ENCODE data around the gene NUMA1.

- TF ChIP-seq ZC3H11A (IDR thresholded peaks at IDR 0.05; ENCODE audit: low read depth, low read length) (no peak), NFATC3 (IDR thresholded peaks at IDR 0.05) (no peak), MEIS2 (IDR thresholded peaks at IDR 0.05; ENCODE audit: partially characterized antibody) (no peak), POLR2AphosphoS2 (IDR thresholded peaks at IDR 0.05; ENCODE audit: low read length) (no peak), MYC (IDR thresholded peaks at IDR 0.05; ENCODE audit: low read depth, low read length) (no peak), MYC (CRISPR knock-in tag; IDR thresholded peaks at IDR 0.05; ENCODE audit: borderline replicate concordance, low read depth) (no peak), KDM4B (IDR thresholded peaks at IDR 0.05; ENCODE audit: borderline replicate concordance in 2 of 2, low read depth in 1 of 2) (no peak), SMAD2 (IDR thresholded peaks at IDR 0.05; ENCODE audit: low read depth, low read length) (no peak), KLF13 (tag; IDR thresholded peaks at IDR 0.05; ENCODE audit: borderline replicate concordance, low read depth) (no peak), LARP7 (IDR thresholded peaks at IDR 0.05) (no peak), CBX5 (IDR thresholded peaks at IDR 0.05; ENCODE audit: borderline replicate concordance, low read depth) (no peak), ZNF277 (CRISPR knock-in tag; IDR thresholded peaks at IDR 0.05; ENCODE audit: borderline replicate concordance) (no peak), PHF21A (IDR thresholded peaks at IDR 0.05; ENCODE audit: borderline replicate concordance, low read depth) (no peak)
- TF ChIP-seq, protein P1, sequence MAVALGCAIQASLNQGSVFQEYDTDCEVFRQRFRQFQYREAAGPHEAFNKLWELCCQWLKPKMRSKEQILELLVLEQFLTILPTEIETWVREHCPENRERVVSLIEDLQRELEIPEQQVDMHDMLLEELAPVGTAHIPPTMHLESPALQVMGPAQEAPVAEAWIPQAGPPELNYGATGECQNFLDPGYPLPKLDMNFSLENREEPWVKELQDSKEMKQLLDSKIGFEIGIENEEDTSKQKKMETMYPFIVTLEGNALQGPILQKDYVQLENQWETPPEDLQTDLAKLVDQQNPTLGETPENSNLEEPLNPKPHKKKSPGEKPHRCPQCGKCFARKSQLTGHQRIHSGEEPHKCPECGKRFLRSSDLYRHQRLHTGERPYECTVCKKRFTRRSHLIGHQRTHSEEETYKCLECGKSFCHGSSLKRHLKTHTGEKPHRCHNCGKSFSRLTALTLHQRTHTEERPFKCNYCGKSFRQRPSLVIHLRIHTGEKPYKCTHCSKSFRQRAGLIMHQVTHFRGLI (CRISPR knock-in tag; IDR thresholded peaks at IDR 0.05): no peak
- TF ChIP-seq, protein P2, sequence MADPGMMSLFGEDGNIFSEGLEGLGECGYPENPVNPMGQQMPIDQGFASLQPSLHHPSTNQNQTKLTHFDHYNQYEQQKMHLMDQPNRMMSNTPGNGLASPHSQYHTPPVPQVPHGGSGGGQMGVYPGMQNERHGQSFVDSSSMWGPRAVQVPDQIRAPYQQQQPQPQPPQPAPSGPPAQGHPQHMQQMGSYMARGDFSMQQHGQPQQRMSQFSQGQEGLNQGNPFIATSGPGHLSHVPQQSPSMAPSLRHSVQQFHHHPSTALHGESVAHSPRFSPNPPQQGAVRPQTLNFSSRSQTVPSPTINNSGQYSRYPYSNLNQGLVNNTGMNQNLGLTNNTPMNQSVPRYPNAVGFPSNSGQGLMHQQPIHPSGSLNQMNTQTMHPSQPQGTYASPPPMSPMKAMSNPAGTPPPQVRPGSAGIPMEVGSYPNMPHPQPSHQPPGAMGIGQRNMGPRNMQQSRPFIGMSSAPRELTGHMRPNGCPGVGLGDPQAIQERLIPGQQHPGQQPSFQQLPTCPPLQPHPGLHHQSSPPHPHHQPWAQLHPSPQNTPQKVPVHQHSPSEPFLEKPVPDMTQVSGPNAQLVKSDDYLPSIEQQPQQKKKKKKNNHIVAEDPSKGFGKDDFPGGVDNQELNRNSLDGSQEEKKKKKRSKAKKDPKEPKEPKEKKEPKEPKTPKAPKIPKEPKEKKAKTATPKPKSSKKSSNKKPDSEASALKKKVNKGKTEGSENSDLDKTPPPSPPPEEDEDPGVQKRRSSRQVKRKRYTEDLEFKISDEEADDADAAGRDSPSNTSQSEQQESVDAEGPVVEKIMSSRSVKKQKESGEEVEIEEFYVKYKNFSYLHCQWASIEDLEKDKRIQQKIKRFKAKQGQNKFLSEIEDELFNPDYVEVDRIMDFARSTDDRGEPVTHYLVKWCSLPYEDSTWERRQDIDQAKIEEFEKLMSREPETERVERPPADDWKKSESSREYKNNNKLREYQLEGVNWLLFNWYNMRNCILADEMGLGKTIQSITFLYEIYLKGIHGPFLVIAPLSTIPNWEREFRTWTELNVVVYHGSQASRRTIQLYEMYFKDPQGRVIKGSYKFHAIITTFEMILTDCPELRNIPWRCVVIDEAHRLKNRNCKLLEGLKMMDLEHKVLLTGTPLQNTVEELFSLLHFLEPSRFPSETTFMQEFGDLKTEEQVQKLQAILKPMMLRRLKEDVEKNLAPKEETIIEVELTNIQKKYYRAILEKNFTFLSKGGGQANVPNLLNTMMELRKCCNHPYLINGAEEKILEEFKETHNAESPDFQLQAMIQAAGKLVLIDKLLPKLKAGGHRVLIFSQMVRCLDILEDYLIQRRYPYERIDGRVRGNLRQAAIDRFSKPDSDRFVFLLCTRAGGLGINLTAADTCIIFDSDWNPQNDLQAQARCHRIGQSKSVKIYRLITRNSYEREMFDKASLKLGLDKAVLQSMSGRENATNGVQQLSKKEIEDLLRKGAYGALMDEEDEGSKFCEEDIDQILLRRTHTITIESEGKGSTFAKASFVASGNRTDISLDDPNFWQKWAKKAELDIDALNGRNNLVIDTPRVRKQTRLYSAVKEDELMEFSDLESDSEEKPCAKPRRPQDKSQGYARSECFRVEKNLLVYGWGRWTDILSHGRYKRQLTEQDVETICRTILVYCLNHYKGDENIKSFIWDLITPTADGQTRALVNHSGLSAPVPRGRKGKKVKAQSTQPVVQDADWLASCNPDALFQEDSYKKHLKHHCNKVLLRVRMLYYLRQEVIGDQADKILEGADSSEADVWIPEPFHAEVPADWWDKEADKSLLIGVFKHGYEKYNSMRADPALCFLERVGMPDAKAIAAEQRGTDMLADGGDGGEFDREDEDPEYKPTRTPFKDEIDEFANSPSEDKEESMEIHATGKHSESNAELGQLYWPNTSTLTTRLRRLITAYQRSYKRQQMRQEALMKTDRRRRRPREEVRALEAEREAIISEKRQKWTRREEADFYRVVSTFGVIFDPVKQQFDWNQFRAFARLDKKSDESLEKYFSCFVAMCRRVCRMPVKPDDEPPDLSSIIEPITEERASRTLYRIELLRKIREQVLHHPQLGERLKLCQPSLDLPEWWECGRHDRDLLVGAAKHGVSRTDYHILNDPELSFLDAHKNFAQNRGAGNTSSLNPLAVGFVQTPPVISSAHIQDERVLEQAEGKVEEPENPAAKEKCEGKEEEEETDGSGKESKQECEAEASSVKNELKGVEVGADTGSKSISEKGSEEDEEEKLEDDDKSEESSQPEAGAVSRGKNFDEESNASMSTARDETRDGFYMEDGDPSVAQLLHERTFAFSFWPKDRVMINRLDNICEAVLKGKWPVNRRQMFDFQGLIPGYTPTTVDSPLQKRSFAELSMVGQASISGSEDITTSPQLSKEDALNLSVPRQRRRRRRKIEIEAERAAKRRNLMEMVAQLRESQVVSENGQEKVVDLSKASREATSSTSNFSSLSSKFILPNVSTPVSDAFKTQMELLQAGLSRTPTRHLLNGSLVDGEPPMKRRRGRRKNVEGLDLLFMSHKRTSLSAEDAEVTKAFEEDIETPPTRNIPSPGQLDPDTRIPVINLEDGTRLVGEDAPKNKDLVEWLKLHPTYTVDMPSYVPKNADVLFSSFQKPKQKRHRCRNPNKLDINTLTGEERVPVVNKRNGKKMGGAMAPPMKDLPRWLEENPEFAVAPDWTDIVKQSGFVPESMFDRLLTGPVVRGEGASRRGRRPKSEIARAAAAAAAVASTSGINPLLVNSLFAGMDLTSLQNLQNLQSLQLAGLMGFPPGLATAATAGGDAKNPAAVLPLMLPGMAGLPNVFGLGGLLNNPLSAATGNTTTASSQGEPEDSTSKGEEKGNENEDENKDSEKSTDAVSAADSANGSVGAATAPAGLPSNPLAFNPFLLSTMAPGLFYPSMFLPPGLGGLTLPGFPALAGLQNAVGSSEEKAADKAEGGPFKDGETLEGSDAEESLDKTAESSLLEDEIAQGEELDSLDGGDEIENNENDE (IDR thresholded peaks at IDR 0.05; ENCODE audit: low read depth, low read length): no peak
Measured at GRCh38 chr11:72038491-72038890, 41.9 kb downstream of the NUMA1 start.

All from K562 (cell line).